ENCODE results near the gene SLC25A17. TPM values are rescaled to one million over a fixed set of nuclear protein-coding genes. Genes with fewer than 3 reads are reported as not detected.

The SLC25A17 gene
- total and polyA plus RNA-seq, 4 experiments from 2014 or later: 15.4 to 19.5 (median 16.5) TPM

- H3K9me3 ChIP-seq (ENCODE audit: control insufficient read depth in 1 of 2, low read length in 2 of 2): no peaks in the 10 kb centered on the region
- H3K27ac ChIP-seq (ENCODE audit: low read depth, low read length): peak overlapping the region; percentile 81
- H3K4me3 ChIP-seq (ENCODE audit: low read length in 2 of 2): peak overlapping the region; percentile 90 to 92
- peaks cover 27% of the 10 kb centered on the region for H3K4me1 ChIP-seq (ENCODE audit: insufficient read depth, low read length)
- peak overlapping the region; percentile 61 to 95 (median 82) for H3K27ac Mint-ChIP-seq
- H3K9me3 Mint-ChIP-seq: no peaks in the 10 kb centered on the region
- intact Hi-C loops (cut with micrococcal nuclease): loop anchor here (1.0 to 5.0 kb wide), 6 partner anchors 37 to 272 kb away; partner anchors contain the start of genes MRTFA, RBX1 and ST13
- H3K4me3 Mint-ChIP-seq: peak overlapping the region; percentile 84 to 99 (median 96)
- ChIA-PET CTCF (ENCODE audit: partially characterized antibody) (interaction anchor here (1.6 to 3.8 kb wide), 2 partner anchors 80 to 137 kb away, joined by 5 to 20 read pairs; no protein-coding TSS in a partner anchor), POLR2A (ENCODE audit: partially characterized antibody) (interaction anchor here (0.6 to 3.0 kb wide), 3 partner anchors 38 to 323 kb away, joined by 3 to 28 read pairs (median 6); partner anchors contain the start of genes ST13 and XPNPEP3)
- no peaks in the 10 kb centered on the region for H3K27me3 Mint-ChIP-seq
- H3K36me3 Mint-ChIP-seq: peaks cover 0 to 6% of the 10 kb centered on the region in 2 donors
- peaks cover 26 to 41% (median 32%) of the 10 kb centered on the region in 4 donors for H3K4me1 Mint-ChIP-seq
- no peaks in the 10 kb centered on the region for H3K27me3 ChIP-seq (ENCODE audit: insufficient read depth, low read length)
- H3K36me3 ChIP-seq (ENCODE audit: insufficient read depth, low read length): no peaks in the 10 kb centered on the region
- DNase-seq: no peak
Measured at GRCh38 chr22:40819599-40820140, 524 bp upstream of the SLC25A17 start.

GRCh38 chr22:40818192-40818746 is 877 bp downstream of the SLC25A17 start:
- intact Hi-C loops (cut with micrococcal nuclease): loop anchor here (2.0 to 5.0 kb wide), 3 partner anchors 79 to 181 kb away; partner anchors contain the start of genes MRTFA and RBX1
- Mint-ChIP-seq H3K36me3 (peaks cover 6 to 9% of the 10 kb centered on the region in 2 donors), H3K27ac (peak overlapping the region; percentile 82 to 98 (median 95)), H3K27me3 (no peaks in the 10 kb centered on the region), H3K4me3 (peak overlapping the region; percentile 92 to 99 (median 97)), H3K9me3 (no peaks in the 10 kb centered on the region), H3K4me1 (peaks cover 31 to 48% (median 38%) of the 10 kb centered on the region in 4 donors)
- POLR2A ChIA-PET (ENCODE audit: partially characterized antibody): interaction anchor here (0.8 to 3.0 kb wide), 4 partner anchors 39 to 468 kb away, joined by 3 to 28 read pairs (median 4); partner anchors contain the start of genes RANGAP1, ST13 and XPNPEP3
- CTCF ChIA-PET (ENCODE audit: partially characterized antibody): interaction anchor here (0.7 to 3.8 kb wide), 6 partner anchors 8 to 135 kb away, joined by 3 to 20 read pairs (median 4); partner anchors contain the start of gene XPNPEP3
- Histone ChIP-seq H3K27me3 (ENCODE audit: insufficient read depth, low read length) (no peaks in the 10 kb centered on the region), H3K4me3 (ENCODE audit: low read length in 2 of 2) (peak overlapping the region; percentile 92 to 95), H3K27ac (ENCODE audit: low read depth, low read length) (peak overlapping the region; percentile 81), H3K36me3 (ENCODE audit: insufficient read depth, low read length) (no peaks in the 10 kb centered on the region), H3K4me1 (ENCODE audit: insufficient read depth, low read length) (peaks cover 27% of the 10 kb centered on the region), H3K9me3 (ENCODE audit: control insufficient read depth in 1 of 2, low read length in 2 of 2) (no peaks in the 10 kb centered on the region)
- peak in 4 of 5 donors; percentile 13 to 54 (median 24) for DNase-seq

- no peak for DNase-seq
- Mint-ChIP-seq H3K4me1 (peaks cover 33 to 48% (median 38%) of the 10 kb centered on the region in 4 donors), H3K27ac (peak overlapping the region; percentile 82 to 98 (median 95)), H3K9me3 (no peaks in the 10 kb centered on the region), H3K27me3 (no peaks in the 10 kb centered on the region), H3K36me3 (peaks cover 6 to 9% of the 10 kb centered on the region in 2 donors), H3K4me3 (peak overlapping the region; percentile 92 to 99 (median 97))
- no peaks in the 10 kb centered on the region for H3K36me3 ChIP-seq (ENCODE audit: insufficient read depth, low read length)
- H3K4me3 ChIP-seq (ENCODE audit: low read length in 2 of 2): peak overlapping the region in 1 of 2 donors; percentile 92
- H3K4me1 ChIP-seq (ENCODE audit: insufficient read depth, low read length): peaks cover 27% of the 10 kb centered on the region
- H3K9me3 ChIP-seq (ENCODE audit: control insufficient read depth in 1 of 2, low read length in 2 of 2): no peaks in the 10 kb centered on the region
- POLR2A ChIA-PET (ENCODE audit: partially characterized antibody): interaction anchor here (1.1 to 3.0 kb wide), 2 partner anchors 40 to 106 kb away, joined by 3 to 28 read pairs; partner anchors contain the start of genes ST13 and XPNPEP3
- H3K27me3 ChIP-seq (ENCODE audit: insufficient read depth, low read length): no peaks in the 10 kb centered on the region
- CTCF ChIA-PET (ENCODE audit: partially characterized antibody): interaction anchor here (0.9 to 3.8 kb wide), 4 partner anchors 8 to 135 kb away, joined by 3 to 20 read pairs (median 4); partner anchors contain the start of gene XPNPEP3
- no peak overlapping the region for H3K27ac ChIP-seq (ENCODE audit: low read depth, low read length)
- intact Hi-C loops (cut with micrococcal nuclease): loop anchor here (2.0 to 5.0 kb wide), 3 partner anchors 80 to 181 kb away; partner anchors contain the start of genes MRTFA and RBX1
Measured at GRCh38 chr22:40817737-40818136, 1.4 kb downstream of the SLC25A17 start.

GRCh38 chr22:40813912-40814315 is 5.2 kb downstream of the SLC25A17 start:
- no peak overlapping the region for H3K4me3 Mint-ChIP-seq
- CTCF ChIA-PET (ENCODE audit: partially characterized antibody): no interaction called here
- H3K4me1 ChIP-seq (ENCODE audit: insufficient read depth, low read length): peaks cover 18% of the 10 kb centered on the region
- intact Hi-C loops (cut with micrococcal nuclease): no loop called here
- no peak overlapping the region for H3K4me3 ChIP-seq (ENCODE audit: low read length in 2 of 2)
- H3K9me3 ChIP-seq (ENCODE audit: control insufficient read depth in 1 of 2, low read length in 2 of 2): no peaks in the 10 kb centered on the region
- DNase-seq: no peak
- no peaks in the 10 kb centered on the region for H3K27me3 ChIP-seq (ENCODE audit: insufficient read depth, low read length)
- peaks cover 6 to 14% of the 10 kb centered on the region in 2 donors for H3K36me3 Mint-ChIP-seq
- POLR2A ChIA-PET (ENCODE audit: partially characterized antibody): interaction anchor here (0.6 kb wide), 1 partner anchor 1429 kb away, joined by 4 read pairs; no protein-coding TSS in a partner anchor
- H3K27ac Mint-ChIP-seq: peak overlapping the region in 2 of 7 donors; percentile 0 to 7
- no peaks in the 10 kb centered on the region for H3K27me3 Mint-ChIP-seq
- no peak overlapping the region for H3K27ac ChIP-seq (ENCODE audit: low read depth, low read length)
- no peaks in the 10 kb centered on the region for H3K9me3 Mint-ChIP-seq
- no peaks in the 10 kb centered on the region for H3K36me3 ChIP-seq (ENCODE audit: insufficient read depth, low read length)
- peaks cover 31 to 43% (median 33%) of the 10 kb centered on the region in 4 donors for H3K4me1 Mint-ChIP-seq

- Mint-ChIP-seq H3K27ac (peak overlapping the region in 3 of 7 donors; percentile 3 to 43 (median 25)), H3K36me3 (peaks cover 3 to 9% of the 10 kb centered on the region in 2 donors), H3K4me1 (peaks cover 2 to 17% (median 5%) of the 10 kb centered on the region in 4 donors), H3K27me3 (no peaks in the 10 kb centered on the region), H3K4me3 (no peak overlapping the region), H3K9me3 (no peaks in the 10 kb centered on the region)
- Histone ChIP-seq H3K27me3 (ENCODE audit: insufficient read depth, low read length) (no peaks in the 10 kb centered on the region), H3K27ac (ENCODE audit: low read depth, low read length) (no peak overlapping the region), H3K4me3 (ENCODE audit: low read length in 2 of 2) (no peak overlapping the region), H3K9me3 (ENCODE audit: control insufficient read depth in 1 of 2, low read length in 2 of 2) (no peaks in the 10 kb centered on the region), H3K36me3 (ENCODE audit: insufficient read depth, low read length) (no peaks in the 10 kb centered on the region), H3K4me1 (ENCODE audit: insufficient read depth, low read length) (no peaks in the 10 kb centered on the region)
- no peak for DNase-seq
- intact Hi-C loops (cut with micrococcal nuclease): no loop called here
- POLR2A ChIA-PET (ENCODE audit: partially characterized antibody): no interaction called here
- CTCF ChIA-PET (ENCODE audit: partially characterized antibody): interaction anchor here (2.3 kb wide), 1 partner anchor 125 kb away, joined by 6 read pairs; no protein-coding TSS in a partner anchor
Measured at GRCh38 chr22:40808018-40808841, 10.9 kb downstream of the SLC25A17 start.

- H3K9me3 ChIP-seq (ENCODE audit: control insufficient read depth in 1 of 2, low read length in 2 of 2): no peaks in the 10 kb centered on the region
- H3K27me3 ChIP-seq (ENCODE audit: insufficient read depth, low read length): no peaks in the 10 kb centered on the region
- ChIA-PET POLR2A (ENCODE audit: partially characterized antibody) (no interaction called here), CTCF (ENCODE audit: partially characterized antibody) (interaction anchor here (0.6 kb wide), 1 partner anchor 76 kb away, joined by 3 read pairs; no protein-coding TSS in a partner anchor)
- H3K4me3 ChIP-seq (ENCODE audit: low read length in 2 of 2): no peak overlapping the region
- H3K36me3 Mint-ChIP-seq: peaks cover 3 to 8% of the 10 kb centered on the region in 2 donors
- H3K27ac ChIP-seq (ENCODE audit: low read depth, low read length): no peak overlapping the region
- no peaks in the 10 kb centered on the region for H3K36me3 ChIP-seq (ENCODE audit: insufficient read depth, low read length)
- H3K4me1 ChIP-seq (ENCODE audit: insufficient read depth, low read length): no peaks in the 10 kb centered on the region
- DNase-seq: no peak
- H3K27me3 Mint-ChIP-seq: no peaks in the 10 kb centered on the region
- intact Hi-C loops (cut with micrococcal nuclease): no loop called here
- no peak overlapping the region for H3K27ac Mint-ChIP-seq
- H3K9me3 Mint-ChIP-seq: peaks cover 0 to 3% (median 0%) of the 10 kb centered on the region in 8 donors
- H3K4me3 Mint-ChIP-seq: no peak overlapping the region
- H3K4me1 Mint-ChIP-seq: peaks cover 0 to 13% (median 3%) of the 10 kb centered on the region in 4 donors
Measured at GRCh38 chr22:40806711-40807110, 12.4 kb downstream of the SLC25A17 start.
